HUES6 (cell line): ENCODE data around the gene ARIH2.
"Not testable (repeated sequence)": the region's sequence is repeated elsewhere in the genome, so short reads cannot be mapped to it uniquely, and the experiment has no call there.

Experiments used
- H3K27ac ChIP-seq: 2 replicates; pipeline ENCODE4 v1.7.0; 2013; ENCODE audit warnings: low read depth, mild to moderate bottlenecking, low read length, inconsistent platforms
- H3K27me3 ChIP-seq: 2 replicates; pipeline ENCODE4 v1.6.1; 2013; ENCODE audit warnings: low read length; ENCODE audit not compliant: control insufficient read depth, insufficient read depth
- H3K36me3 ChIP-seq: 2 replicates; pipeline ENCODE4 v1.6.1; 2013; ENCODE audit warnings: low read length; ENCODE audit not compliant: control insufficient read depth, insufficient read depth
- H3K4me1 ChIP-seq: 2 replicates; pipeline ENCODE4 v1.6.1; 2013; ENCODE audit warnings: low read length; ENCODE audit not compliant: control insufficient read depth, insufficient read depth
- H3K4me3 ChIP-seq: 2 replicates; pipeline ENCODE4 v1.5.1; 2013; ENCODE audit warnings: low read depth, low read length
- H3K9ac ChIP-seq: one replicate; pipeline ENCODE4 v1.6.1; 2013; ENCODE audit warnings: mild to moderate bottlenecking, low read length
- H3K9me3 ChIP-seq: 2 replicates; pipeline ENCODE4 v1.6.1; 2013; ENCODE audit warnings: low read depth, low read length; ENCODE audit not compliant: control insufficient read depth, insufficient read depth

Gene ARIH2

GRCh38 chr3:49005303-49005680 lies 86.7 kb downstream of the ARIH2 start:
- Histone ChIP-seq H3K4me3 (no peak overlapping the region), H3K9ac (no peak overlapping the region), H3K27me3 (peaks cover 13% of the 10 kb centered on the region; the same call in 1 of the 2 replicates), H3K4me1 (peaks cover 11% of the 10 kb centered on the region), H3K36me3 (0 out of 2 replicates have a peak, but pooled peaks cover 4% of the 10 kb centered on the region), H3K27ac (no peak overlapping the region), H3K9me3 (no peaks in the 10 kb centered on the region)

- Histone ChIP-seq H3K9ac (peak overlapping the region; percentile 86), H3K27ac (no peak overlapping the region), H3K9me3 (no peaks in the 10 kb centered on the region), H3K4me3 (peak overlapping the region; percentile 95), H3K36me3 (0 out of 2 replicates have a peak, but pooled peaks cover 4% of the 10 kb centered on the region), H3K27me3 (peaks cover 13% of the 10 kb centered on the region; the same call in 1 of the 2 replicates), H3K4me1 (peaks cover 11% of the 10 kb centered on the region)
Measured at GRCh38 chr3:49005998-49006397, 87.4 kb downstream of the ARIH2 start.

DNA sequence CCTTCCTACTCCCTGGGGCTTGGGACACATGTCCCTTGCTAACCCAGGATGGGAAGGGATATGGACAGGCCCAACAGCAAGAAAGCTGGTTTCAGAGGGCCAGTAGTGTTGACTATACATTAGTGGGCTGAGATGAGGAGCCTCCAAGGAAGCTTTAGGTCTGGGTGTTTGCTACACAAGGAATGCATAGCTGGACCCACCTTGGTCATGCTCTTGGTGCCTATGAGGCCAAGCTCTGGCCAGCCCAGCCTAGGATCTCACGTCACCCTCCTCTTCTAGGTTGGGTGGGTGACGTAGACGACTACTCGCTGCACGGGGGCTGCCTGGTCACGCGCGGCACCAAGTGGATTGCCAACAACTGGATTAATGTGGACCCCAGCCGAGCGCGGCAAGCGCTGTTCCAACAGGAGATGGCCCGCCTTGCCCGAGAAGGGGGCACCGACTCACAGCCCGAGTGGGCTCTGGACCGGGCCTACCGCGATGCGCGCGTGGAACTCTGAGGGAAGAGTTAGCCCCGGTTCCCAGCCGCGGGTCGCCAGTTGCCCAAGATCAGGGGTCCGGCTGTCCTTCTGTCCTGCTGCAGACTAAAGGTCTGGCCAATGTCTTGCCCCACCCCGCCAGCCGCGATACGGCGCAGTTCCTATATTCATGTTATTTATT lies 87.9 kb downstream of the ARIH2 start:
- Histone ChIP-seq H3K4me1 (peaks cover 11% of the 10 kb centered on the region), H3K4me3 (peak overlapping the region; percentile 95), H3K27ac (0 out of 2 replicates have a peak overlapping the region, but pooled peaks have one; percentile 10), H3K9me3 (no peaks in the 10 kb centered on the region), H3K9ac (peak overlapping the region; percentile 86), H3K27me3 (peaks cover 13% of the 10 kb centered on the region; the same call in 1 of the 2 replicates), H3K36me3 (peaks cover 7% of the 10 kb centered on the region)

GRCh38 chr3:49007068-49007770 lies 88.6 kb downstream of the ARIH2 start, which contains the start of gene WDR6:
Gene WDR6 (plus strand): TSS chr3:49007391. CDS start chr3:49007432, 41 bp downstream.
- Histone ChIP-seq H3K36me3 (peaks cover 14% of the 10 kb centered on the region), H3K27me3 (peaks cover 13% of the 10 kb centered on the region; the same call in 1 of the 2 replicates), H3K4me3 (peak within 1 kb of the TSS; percentile 95), H3K9ac (peak within 1 kb of the TSS; percentile 98), H3K9me3 (no peaks in the 10 kb centered on the region), H3K4me1 (peaks cover 11% of the 10 kb centered on the region), H3K27ac (peak within 1 kb of the TSS; percentile 98)

- Histone ChIP-seq H3K36me3 (peaks cover 21% of the 10 kb centered on the region), H3K27ac (peak overlapping the region; percentile 98), H3K4me3 (peak overlapping the region; percentile 95), H3K4me1 (peaks cover 11% of the 10 kb centered on the region), H3K9ac (peak overlapping the region; percentile 98), H3K27me3 (peaks cover 11% of the 10 kb centered on the region; the same call in 1 of the 2 replicates), H3K9me3 (no peaks in the 10 kb centered on the region)
Measured at GRCh38 chr3:49007771-49008528, 89.3 kb downstream of the ARIH2 start.

DNA sequence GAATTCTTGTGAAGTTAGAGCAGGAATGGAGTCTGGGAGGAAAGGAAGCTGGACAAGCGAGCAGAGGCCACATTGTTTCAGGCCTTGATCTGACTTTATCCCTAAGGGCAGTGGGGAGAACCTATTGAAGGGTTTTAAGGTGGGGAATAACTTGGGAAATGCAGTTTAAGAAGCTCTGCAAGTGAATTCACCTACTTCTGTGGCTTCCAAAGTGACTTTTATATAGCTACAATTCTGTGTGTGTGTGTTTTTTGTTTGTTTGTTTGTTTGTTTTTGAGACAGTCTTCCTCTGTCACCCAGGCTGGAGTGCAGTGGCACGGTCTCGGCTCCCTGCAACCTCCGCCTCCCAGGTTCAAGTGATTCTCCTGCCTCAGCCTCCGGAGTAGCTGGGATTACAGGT lies 90.0 kb downstream of the ARIH2 start:
- Histone ChIP-seq H3K27me3 (peaks cover 11% of the 10 kb centered on the region; the same call in 1 of the 2 replicates), H3K4me3 (peak overlapping the region; percentile 95), H3K9ac (peak overlapping the region; percentile 73), H3K4me1 (peaks cover 11% of the 10 kb centered on the region), H3K36me3 (peaks cover 28% of the 10 kb centered on the region)
- H3K9me3 ChIP-seq, H3K27ac ChIP-seq: not testable (repeated sequence)

GRCh38 chr3:49009396-49009795 lies 90.8 kb downstream of the ARIH2 start:
- H3K9ac ChIP-seq: no peak overlapping the region
- H3K4me3 ChIP-seq: no peak overlapping the region
- H3K4me1 ChIP-seq: peaks cover 11% of the 10 kb centered on the region
- H3K27ac ChIP-seq: no peak overlapping the region
- H3K36me3 ChIP-seq: peaks cover 35% of the 10 kb centered on the region
- no peaks in the 10 kb centered on the region for H3K9me3 ChIP-seq
- H3K27me3 ChIP-seq: peaks cover 11% of the 10 kb centered on the region; the same call in 1 of the 2 replicates

GRCh38 chr3:49012441-49013017 lies 93.9 kb downstream of the ARIH2 start:
- Histone ChIP-seq H3K27ac (no peak overlapping the region), H3K4me3 (no peak overlapping the region), H3K36me3 (peaks cover 57% of the 10 kb centered on the region), H3K9ac (no peak overlapping the region), H3K27me3 (no peaks in the 10 kb centered on the region), H3K4me1 (peaks cover 9% of the 10 kb centered on the region; the same call in 1 of the 2 replicates), H3K9me3 (no peaks in the 10 kb centered on the region)

DNA sequence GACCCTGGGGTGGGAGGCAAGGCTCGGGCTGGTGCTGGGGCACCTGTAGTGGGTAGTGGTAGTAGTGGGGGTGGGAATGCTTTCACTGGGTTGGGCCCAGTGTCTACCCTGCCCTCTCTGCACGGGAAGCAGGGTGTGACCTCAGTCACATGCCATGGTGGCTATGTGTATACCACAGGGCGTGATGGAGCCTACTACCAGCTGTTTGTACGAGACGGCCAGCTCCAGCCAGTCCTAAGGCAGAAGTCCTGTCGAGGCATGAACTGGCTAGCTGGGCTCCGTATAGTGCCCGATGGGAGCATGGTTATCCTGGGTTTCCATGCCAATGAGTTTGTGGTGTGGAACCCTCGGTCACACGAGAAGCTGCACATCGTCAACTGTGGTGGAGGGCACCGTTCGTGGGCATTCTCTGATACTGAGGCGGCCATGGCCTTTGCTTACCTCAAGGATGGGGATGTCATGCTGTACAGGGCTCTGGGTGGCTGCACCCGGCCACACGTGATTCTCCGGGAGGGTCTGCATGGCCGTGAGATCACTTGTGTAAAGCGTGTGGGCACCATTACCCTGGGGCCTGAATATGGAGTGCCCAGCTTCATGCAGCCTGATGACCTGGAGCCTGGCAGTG lies 94.6 kb downstream of the ARIH2 start:
- no peak overlapping the region for H3K27ac ChIP-seq
- peaks cover 57% of the 10 kb centered on the region for H3K36me3 ChIP-seq
- H3K9ac ChIP-seq: no peak overlapping the region
- H3K9me3 ChIP-seq: no peaks in the 10 kb centered on the region
- H3K4me1 ChIP-seq: peaks cover 8% of the 10 kb centered on the region; the same call in 1 of the 2 replicates
- no peaks in the 10 kb centered on the region for H3K27me3 ChIP-seq
- H3K4me3 ChIP-seq: no peak overlapping the region
